K562 (cell line): ENCODE results near the gene NASP. TPM values are rescaled to one million over a fixed set of nuclear protein-coding genes. Genes with fewer than 3 reads are reported as not detected.

Experiments
- ATF1 ChIP-seq, 2 experiments: fragments of 450-650 bp in 1 of 2; IDR thresholded peaks; 2 replicates each; pipeline ENCODE4 v1.6.1; 2016; ENCODE audit warnings: missing compliant biosample characterization in 1 of 2, missing genetic modification characterization in 1 of 2
- CBFA2T3 ChIP-seq: fragments of 450-650 bp; IDR thresholded peaks from 2 replicates; pipeline ENCODE4 v1.6.1; 2017
- CTBP1 ChIP-seq: fragments of 450-650 bp; IDR thresholded peaks from 2 replicates; pipeline ENCODE4 v1.6.1; 2016; ENCODE audit warnings: borderline replicate concordance
- LCOR ChIP-seq: sonication (generic); formaldehyde crosslinking; IDR thresholded peaks from 2 replicates; pipeline ENCODE4 v1.8.0; 2022; ENCODE audit warnings: mild to moderate bottlenecking, missing genetic modification reagents
- MCM3 ChIP-seq: fragments of 450-650 bp; IDR thresholded peaks from 2 replicates; pipeline ENCODE4 v1.6.1; 2016
- PURB ChIP-seq: sonication (generic); formaldehyde crosslinking; IDR thresholded peaks from 2 replicates; pipeline ENCODE4 v1.9.0; 2021; ENCODE audit warnings: low read depth, mild to moderate bottlenecking, missing genetic modification reagents
- SMAD4 ChIP-seq: fragments of 250-450 bp; sonication (Bioruptor Pico); conservative IDR thresholded peaks from 2 replicates; pipeline ENCODE4 v1.8.0; 2021; ENCODE audit warnings: inconsistent platforms, mild to moderate bottlenecking, moderate library complexity
- SMARCA4 ChIP-seq: fragments of 450-650 bp; IDR thresholded peaks from 2 replicates; pipeline ENCODE4 v1.6.1; 2016
- SOX6 ChIP-seq: fragments of 450-650 bp; IDR thresholded peaks from 2 replicates; pipeline ENCODE4 v1.6.1; 2014; ENCODE audit warnings: mild to moderate bottlenecking
- SRSF3 ChIP-seq: fragments of 200-400 bp; formaldehyde crosslinking; IDR thresholded peaks from 2 replicates; pipeline ENCODE4 v1.6.1; 2016; ENCODE audit warnings: mild to moderate bottlenecking, low read length, moderate library complexity; ENCODE audit not compliant: insufficient read depth
- TAF7 ChIP-seq: fragments of 450-650 bp; IDR thresholded peaks from 2 replicates; pipeline ENCODE4 v1.6.1; 2016; ENCODE audit warnings: missing genetic modification characterization, missing compliant biosample characterization
- TRIM28 ChIP-seq: fragments of 450-650 bp; IDR thresholded peaks from 2 replicates; pipeline ENCODE4 v1.6.1; 2017
- ZNF655 ChIP-seq: fragments of 250-450 bp; sonication (Bioruptor Pico); IDR thresholded peaks from 2 replicates; pipeline ENCODE4 v1.5.0; 2021
- polyA plus RNA-seq, 8 experiments: library from polyadenylated mRNA; depleted of rRNA in 4 of 8; stranded (reverse) in 5 of 8; unstranded in 3 of 8; fragments of >200 nt; fragmentation: Nextera tagmentation in 2 of 8; fragmentation: Illumina TruSeq in 1 of 8; extraction: Ambion mirVana in 2 of 8; extraction: Trizol in 1 of 8; gene quantifications; 2 replicates each; pipeline versions ENCODE4 v1.2.1 to v1.2.3, GENCODE V29; 2011 to 2014; ENCODE audit warnings: inconsistent platforms in 1 of 8, missing spikeins in 1 of 8
- total RNA-seq, 7 experiments: library from RNA; depleted of rRNA in 6 of 7; stranded (reverse); fragments of >200 nt in 6 of 7; fragmentation: Illumina TruSeq in 2 of 7; extraction: Trizol in 2 of 7; gene quantifications; 2 replicates each; pipeline versions ENCODE4 v1.2.1 to v1.2.3, GENCODE V29; 2011 to 2021; ENCODE audit warnings: low replicate concordance in 1 of 7
- TF ChIP-seq, protein P1 (sequence below), 2 experiments: fragments of 450-650 bp in 1 of 2; IDR thresholded peaks; 2 replicates each; pipeline ENCODE4 v1.6.1; 2011 to 2017; ENCODE audit warnings: low read depth in 2 of 2, antibody characterized with exemption in 1 of 2, borderline replicate concordance in 1 of 2, low read length in 1 of 2, mild to moderate bottlenecking in 1 of 2, mixed read lengths in 1 of 2; ENCODE audit not compliant: control insufficient read depth in 1 of 2
- TF ChIP-seq, protein P2 (sequence below): fragments of 250-450 bp; sonication (Bioruptor Pico); IDR thresholded peaks from 2 replicates; pipeline ENCODE4 v1.5.0; 2020; ENCODE audit warnings: mild to moderate bottlenecking, borderline replicate concordance

The NASP gene
- total and polyA plus RNA-seq, 9 of the 15 experiments (the other 6 are each of a cell fraction or from before 2014, with no cell fraction given), result 199 to 578 (median 419) TPM

GRCh38 chr1:45574105-45574626, 9.7 kb upstream of the NASP start (continued):
- peak; percentile 63; the same call in 1 of the 2 replicates for TF ChIP-seq LCOR (CRISPR knock-in tag)
- TF ChIP-seq, protein P1, sequence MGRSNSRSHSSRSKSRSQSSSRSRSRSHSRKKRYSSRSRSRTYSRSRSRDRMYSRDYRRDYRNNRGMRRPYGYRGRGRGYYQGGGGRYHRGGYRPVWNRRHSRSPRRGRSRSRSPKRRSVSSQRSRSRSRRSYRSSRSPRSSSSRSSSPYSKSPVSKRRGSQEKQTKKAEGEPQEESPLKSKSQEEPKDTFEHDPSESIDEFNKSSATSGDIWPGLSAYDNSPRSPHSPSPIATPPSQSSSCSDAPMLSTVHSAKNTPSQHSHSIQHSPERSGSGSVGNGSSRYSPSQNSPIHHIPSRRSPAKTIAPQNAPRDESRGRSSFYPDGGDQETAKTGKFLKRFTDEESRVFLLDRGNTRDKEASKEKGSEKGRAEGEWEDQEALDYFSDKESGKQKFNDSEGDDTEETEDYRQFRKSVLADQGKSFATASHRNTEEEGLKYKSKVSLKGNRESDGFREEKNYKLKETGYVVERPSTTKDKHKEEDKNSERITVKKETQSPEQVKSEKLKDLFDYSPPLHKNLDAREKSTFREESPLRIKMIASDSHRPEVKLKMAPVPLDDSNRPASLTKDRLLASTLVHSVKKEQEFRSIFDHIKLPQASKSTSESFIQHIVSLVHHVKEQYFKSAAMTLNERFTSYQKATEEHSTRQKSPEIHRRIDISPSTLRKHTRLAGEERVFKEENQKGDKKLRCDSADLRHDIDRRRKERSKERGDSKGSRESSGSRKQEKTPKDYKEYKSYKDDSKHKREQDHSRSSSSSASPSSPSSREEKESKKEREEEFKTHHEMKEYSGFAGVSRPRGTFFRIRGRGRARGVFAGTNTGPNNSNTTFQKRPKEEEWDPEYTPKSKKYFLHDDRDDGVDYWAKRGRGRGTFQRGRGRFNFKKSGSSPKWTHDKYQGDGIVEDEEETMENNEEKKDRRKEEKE (IDR thresholded peaks at IDR 0.05; ENCODE audit: borderline replicate concordance in 1 of 2, control insufficient read depth in 1 of 2, low read depth in 2 of 2, low read length in 1 of 2), result no peak
- TF ChIP-seq MCM3, result no peak
- TF ChIP-seq CBFA2T3, result peak; percentile 84
- no peak for TF ChIP-seq TAF7 (tag)
- peak; percentile 68; the same call in 1 of the 2 replicates for TF ChIP-seq CTBP1
- TF ChIP-seq SMARCA4, result peak; percentile 83
- no peak for TF ChIP-seq ZNF655
- TF ChIP-seq PURB (CRISPR knock-in tag), result no peak
- TF ChIP-seq ATF1 (CRISPR knock-in tag; IDR thresholded peaks at IDR 0.05), result no peak
- peak; percentile 34 for TF ChIP-seq ATF1 (tag; IDR thresholded peaks at IDR 0.05)
- TF ChIP-seq SMAD4 (CRISPR knock-in tag), result 0 out of 2 replicates have a peak, but pooled peaks have one; percentile 34
- TF ChIP-seq SRSF3, result no peak
- peak; percentile 76 for TF ChIP-seq SOX6
- TF ChIP-seq, protein P2, sequence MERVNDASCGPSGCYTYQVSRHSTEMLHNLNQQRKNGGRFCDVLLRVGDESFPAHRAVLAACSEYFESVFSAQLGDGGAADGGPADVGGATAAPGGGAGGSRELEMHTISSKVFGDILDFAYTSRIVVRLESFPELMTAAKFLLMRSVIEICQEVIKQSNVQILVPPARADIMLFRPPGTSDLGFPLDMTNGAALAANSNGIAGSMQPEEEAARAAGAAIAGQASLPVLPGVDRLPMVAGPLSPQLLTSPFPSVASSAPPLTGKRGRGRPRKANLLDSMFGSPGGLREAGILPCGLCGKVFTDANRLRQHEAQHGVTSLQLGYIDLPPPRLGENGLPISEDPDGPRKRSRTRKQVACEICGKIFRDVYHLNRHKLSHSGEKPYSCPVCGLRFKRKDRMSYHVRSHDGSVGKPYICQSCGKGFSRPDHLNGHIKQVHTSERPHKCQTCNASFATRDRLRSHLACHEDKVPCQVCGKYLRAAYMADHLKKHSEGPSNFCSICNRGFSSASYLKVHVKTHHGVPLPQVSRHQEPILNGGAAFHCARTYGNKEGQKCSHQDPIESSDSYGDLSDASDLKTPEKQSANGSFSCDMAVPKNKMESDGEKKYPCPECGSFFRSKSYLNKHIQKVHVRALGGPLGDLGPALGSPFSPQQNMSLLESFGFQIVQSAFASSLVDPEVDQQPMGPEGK (CRISPR knock-in tag), result no peak
- peak; percentile 22; the same call in 1 of the 2 replicates for TF ChIP-seq TRIM28
